Activated gamma-delta T cell treated with Interleukin-2 at 50 U/mL for 16 hours (primary cell): ENCODE results near the gene ADARB1.
"Not testable (repeated sequence)": the region's sequence is repeated elsewhere in the genome, so short reads cannot be mapped to it uniquely, and the experiment has no call there.

Source experiments
- DNase-seq: peaks from one replicate; pipeline ENCODE4 v3.0.0-alpha.2; 2020

Gene ADARB1

DNA sequence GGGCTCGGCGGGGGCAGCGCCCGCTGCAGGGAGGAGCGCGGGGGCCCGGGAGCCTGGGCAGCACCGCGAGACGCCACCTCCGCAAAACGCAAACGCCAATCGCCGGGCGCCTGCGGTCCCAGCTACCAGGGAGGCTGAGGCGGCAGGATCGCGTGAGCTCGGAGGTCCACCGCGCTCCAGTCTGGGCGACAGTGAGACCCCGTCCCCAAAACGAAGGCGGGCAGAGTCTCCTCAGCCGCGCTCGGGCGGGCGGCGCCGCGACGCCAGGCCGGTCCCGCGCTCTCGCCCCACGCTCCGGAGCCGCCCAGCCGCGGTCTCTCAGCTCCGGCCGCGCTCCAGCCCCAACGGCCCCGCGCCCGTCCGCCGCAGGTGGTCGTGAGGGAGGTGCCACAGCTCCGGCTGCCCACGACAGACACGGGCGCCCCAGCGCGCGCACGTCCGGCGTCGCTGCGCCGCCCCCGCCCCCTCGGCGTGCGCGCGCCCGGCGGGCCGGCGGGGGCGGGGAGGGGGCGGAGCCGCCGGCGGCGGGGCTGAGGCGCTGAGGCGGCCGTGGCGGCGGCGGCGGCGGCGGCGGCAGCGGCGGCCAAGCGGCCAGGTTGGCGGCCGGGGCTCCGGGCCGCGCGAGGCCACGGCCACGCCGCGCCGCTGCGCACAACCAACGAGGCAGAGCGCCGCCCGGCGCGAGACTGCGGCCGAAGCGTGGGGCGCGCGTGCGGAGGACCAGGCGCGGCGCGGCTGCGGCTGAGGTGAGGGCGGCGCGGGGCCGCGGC lies at the start of gene ADARB1:
ADARB1 (plus strand) TSS at position 533 of the 770 bp plus-strand sequence. CDS start 97,077 bp downstream, outside the sequence.
- peak; percentile 56 for DNase-seq

DNA sequence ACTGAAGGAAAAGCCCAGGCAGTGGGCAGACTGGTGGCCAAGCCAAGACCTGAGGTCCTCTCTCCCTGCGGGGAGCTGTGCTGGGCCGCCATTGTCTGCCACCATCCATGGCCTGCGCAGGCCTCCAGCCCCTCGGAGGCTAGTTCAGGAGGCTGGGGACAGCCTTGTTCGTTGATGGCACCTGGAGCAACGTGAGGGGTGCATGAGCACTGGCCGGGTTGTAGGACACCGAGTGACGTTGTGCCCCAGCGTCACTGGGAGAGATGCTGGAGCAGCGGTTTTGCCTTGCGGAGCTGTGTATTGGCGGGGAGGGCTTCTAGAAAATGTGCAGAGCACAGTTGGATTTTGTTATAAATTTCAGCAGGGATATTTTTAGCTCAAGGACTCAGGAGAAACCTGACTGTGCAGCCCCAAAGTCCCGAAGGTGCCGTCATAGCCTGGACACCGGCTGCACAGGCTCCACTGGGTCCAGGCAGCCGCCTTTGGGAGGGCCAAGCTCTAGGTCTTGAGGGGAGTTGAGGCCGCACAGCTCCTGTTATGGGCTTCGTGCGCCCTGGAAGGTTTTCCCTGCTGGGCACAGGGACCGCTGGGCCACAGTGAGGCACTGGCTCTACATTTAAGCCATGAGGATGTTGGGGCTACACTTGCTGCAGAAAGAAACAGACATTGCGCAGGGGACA lies 48.2 kb upstream of the ADARB1 start:
- no peak for DNase-seq

GRCh38 chr21:45026826-45027225 lies 47.6 kb upstream of the ADARB1 start:
- no peak for DNase-seq

GRCh38 chr21:45027241-45028196 lies 46.9 kb upstream of the ADARB1 start:
- DNase-seq, result no peak

- not testable (repeated sequence) for DNase-seq
Measured at GRCh38 chr21:45028645-45029044, 45.7 kb upstream of the ADARB1 start.

- DNase-seq, result no peak
Measured at GRCh38 chr21:45029298-45029947, 45.0 kb upstream of the ADARB1 start.

DNA sequence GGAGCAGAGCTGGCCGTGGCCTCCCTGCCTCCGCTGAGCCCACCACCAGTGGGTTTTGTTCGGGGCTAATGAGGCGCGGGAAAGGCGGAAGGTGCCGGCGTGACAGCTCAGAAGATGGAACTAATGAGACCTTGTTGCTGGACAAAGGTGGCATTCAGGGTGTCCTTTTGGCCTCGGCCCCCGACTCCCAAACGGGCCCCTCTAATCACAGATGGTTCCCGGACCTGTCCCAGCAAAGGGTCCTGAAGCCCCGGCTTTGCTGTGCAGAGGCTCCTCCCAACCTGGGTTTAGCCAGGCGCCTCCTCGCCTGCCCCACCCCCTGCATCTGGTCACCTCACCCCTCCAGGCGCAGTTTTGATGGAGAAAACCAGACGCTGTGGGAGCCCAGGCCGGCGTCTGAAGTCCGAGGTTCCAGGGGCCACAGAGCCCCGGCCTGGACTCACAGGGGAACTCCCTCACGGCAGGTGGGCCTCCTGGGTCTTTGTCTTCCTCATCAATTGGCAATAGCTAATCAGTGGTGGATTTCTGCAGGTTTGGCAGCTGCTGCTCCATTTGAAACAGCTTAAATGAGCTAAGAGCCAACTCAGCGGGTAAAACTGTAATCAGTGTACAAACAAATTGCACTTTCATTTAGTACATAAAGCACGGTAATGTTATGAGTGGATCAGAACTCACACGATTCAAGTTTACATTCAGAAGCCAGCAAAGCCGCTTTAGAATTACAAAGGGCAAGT lies 44.3 kb upstream of the ADARB1 start:
- no peak for DNase-seq

- DNase-seq, result no peak
Measured at GRCh38 chr21:45030682-45031570, 43.5 kb upstream of the ADARB1 start.

- no peak for DNase-seq
Measured at GRCh38 chr21:45031571-45032191, 42.7 kb upstream of the ADARB1 start.

GRCh38 chr21:45032332-45032731 lies 42.0 kb upstream of the ADARB1 start:
- no peak for DNase-seq

- no peak for DNase-seq
Measured at GRCh38 chr21:45032977-45033710, 41.2 kb upstream of the ADARB1 start.

DNA sequence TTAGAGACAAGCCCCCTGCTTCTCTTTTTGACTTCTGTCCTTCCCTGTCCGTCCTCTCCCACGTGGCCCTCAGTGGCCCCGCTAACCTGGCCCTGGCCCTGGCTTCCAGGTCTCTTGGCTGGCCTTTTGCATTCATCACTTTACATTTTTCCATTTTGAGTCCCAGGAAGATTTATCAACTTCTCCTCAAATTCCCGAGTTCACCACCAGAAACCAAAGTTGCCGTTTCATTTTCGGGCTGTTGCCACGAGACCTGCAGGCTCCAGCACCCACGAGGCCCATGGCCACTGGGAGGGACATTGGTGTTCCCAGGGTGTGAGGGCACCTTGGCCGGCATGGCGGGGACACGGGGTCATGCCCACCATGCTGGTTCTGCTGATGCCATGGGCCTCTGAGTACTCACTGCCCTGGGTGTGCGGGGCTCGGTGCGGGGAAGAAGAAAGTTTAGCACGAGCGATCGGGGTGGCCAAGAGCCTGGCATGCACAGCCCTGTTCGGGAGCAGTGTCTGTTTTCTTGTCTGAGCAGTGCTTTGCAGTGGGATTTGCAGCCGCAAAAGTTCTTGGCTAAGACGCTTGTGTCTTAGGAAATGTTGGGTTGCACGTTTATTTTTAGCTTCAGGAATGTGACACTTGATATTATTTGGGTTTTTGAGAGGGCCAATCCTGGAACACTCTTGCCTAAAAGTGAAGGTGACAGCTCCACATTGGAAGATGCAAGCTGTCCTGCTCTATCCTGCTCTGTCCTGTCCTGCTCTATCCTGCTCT lies 40.4 kb upstream of the ADARB1 start:
- DNase-seq, result no peak

DNA sequence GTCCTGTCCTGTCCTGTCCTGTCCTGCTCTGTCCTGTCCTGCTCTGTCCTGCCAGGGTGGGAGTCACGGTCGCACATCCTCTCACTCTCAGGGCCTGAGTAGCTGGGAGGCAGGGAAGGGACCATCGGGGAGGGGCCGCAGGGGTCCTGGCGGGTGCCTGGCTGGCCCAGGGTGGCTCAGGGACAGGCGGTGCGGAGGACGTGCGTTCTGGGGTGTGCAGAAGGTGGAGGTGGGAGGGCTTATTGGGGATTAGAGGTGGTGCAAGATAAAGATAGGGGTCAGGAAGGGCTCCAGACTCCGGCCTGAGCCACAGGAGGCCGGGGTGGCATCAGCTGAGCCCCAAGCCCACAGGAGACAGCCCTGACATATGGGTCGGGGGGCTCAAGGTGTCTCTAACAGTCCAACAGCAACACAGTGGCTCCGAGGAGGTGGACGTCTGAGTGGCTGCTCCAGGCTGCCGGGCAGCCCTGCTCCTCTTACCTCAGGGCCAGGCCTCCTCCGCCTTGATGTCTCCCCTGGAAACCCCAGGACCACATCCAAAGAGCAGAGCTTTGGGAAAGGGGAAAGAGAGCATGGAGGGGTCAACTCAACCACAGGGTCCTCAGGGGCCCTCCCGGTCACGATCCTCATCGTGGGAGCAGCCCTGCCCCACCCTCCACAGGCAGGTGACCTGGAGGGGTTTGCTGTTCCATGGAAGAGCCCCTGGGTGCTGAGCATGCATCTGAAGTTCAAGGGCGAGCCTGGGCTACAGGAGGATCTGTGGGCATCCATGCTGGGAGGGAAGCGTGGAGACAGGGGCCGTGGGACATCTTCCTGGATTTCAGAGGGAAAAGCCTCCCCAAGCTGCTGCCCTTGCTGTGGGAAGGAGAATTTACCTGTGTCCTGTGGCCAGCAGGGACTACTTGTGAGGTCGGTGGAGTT lies 39.6 kb upstream of the ADARB1 start:
- no peak for DNase-seq

GRCh38 chr21:45035477-45035848 lies 38.9 kb upstream of the ADARB1 start:
- DNase-seq, result no peak

DNA sequence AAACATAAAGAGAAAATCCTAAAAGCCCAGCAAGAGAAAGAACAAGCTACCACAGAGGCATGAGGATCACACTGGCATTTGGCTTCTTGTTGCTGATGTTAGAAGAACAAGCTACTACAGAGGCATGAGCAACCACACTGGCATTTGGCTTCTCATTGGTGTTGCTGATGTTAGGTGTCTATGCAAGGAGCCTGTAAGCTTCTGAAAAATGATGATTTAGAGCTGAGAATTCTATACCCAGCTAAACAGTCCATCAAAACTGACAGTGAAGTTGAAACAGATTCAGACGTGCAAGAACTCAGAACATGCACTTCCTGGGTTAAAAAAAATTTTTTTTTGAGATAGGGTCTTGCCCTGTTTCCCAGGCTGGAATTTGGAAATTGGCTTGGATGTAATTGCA lies 37.8 kb upstream of the ADARB1 start:
- DNase-seq, result no peak

- no peak for DNase-seq
Measured at GRCh38 chr21:45037986-45038385, 36.4 kb upstream of the ADARB1 start.

DNA sequence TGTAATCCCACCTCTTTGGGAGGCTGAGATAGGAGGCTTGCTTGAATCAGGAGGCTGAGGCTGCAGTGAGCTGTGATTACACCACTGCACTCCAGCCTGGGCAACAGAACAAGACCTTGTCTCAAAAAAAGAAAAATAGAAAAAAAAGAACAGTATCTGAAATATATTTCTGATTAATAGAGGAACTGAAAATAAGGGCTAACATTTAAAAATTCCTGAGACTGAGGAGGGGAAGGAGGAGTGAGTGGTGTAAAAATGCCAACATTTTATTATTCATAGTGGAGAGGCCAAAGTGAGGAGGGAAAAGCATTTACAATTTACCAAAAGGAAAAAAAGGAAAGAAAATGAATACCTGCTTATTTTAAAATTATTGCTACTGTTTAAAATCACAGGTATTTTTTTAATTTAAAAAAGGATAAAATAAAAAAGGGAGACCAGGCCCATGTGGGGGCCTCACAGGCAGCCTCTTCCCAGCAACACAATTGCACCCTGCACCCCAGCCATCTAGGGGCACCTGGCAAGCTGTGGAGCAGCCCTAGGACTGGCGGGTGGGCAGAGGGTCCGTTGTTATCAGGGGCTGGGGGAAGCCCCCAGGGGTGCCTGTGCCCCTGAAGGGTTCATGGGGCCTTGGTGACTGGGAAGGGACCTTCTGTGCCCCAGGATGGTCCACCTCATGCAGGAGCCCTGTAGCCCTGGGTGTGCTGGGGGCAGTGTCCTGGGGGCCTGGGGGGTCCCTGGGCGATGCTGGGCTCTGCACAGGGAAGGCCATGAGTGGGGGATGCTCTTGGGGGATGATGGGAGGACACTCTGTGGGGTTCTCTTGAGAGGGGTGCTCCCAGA lies 34.8 kb upstream of the ADARB1 start:
- no peak for DNase-seq
